HepG2 (cell line): ENCODE results near the gene DOCK10. TPM values are rescaled to one million over a fixed set of nuclear protein-coding genes. Genes with fewer than 3 reads are reported as not detected.

ENCODE experiments used
- ATAC-seq: fragments of 200-7000 bp; cut with Tn5 transposase; 3 replicates; pipeline ENCODE4 v1.9.1; 2020; ENCODE audit warnings: mild to moderate bottlenecking, moderate library complexity
- BruUV-seq: library from RNA; stranded (reverse); fragments of 400-500 nt; replicated peaks from 2 replicates; lab custom pipeline; 2021; lab: Mats Ljungman, UMichigan
- CTCF ChIA-PET: fragments of 300-600 bp; formaldehyde crosslinking; extraction: SDS; loops from one replicate; lab custom pipeline; 2021; ENCODE audit warnings: low total read pairs, inconsistent platforms, low intra/inter-chr PET ratio; lab: Yijun Ruan, JAX
- POLR2A ChIA-PET: fragments of 350-600 bp; sonication (Branson Sonifier 250); formaldehyde crosslinking; loops from one replicate; lab custom pipeline; 2020; ENCODE audit warnings: antibody characterized with exemption, inconsistent platforms; lab: Yijun Ruan, JAX
- DNase-seq: peaks from one replicate; pipeline ENCODE4 v3.0.0-alpha.2; 2015; ENCODE audit warnings: low spot score
- FAIRE-seq: peaks from 3 replicates; lab custom pipeline; 2011; peaks lifted over from hg19 to GRCh38; lab: Jason Lieb, UNC
- H2AFZ ChIP-seq: one replicate; pipeline ENCODE4 v1.6.1; 2011; ENCODE audit warnings: low read length, inconsistent platforms
- H3K27ac ChIP-seq: fragments of 300-600 bp; 3 replicates; pipeline ENCODE4 v1.8.0; 2011; ENCODE audit warnings: mixed run types, mild to moderate bottlenecking, mixed read lengths, low read length, inconsistent platforms; ENCODE audit not compliant: insufficient read depth; ENCODE audit errors: extremely low read length
- H3K27me3 ChIP-seq, 2 experiments: fragments of 200-600 bp in 1 of 2; 2 replicates in 1 of 2; 3 replicates in 1 of 2; pipeline versions ENCODE4 v1.6.0 to v1.8.0; 2011; ENCODE audit warnings: low read length in 2 of 2, mild to moderate bottlenecking in 2 of 2, moderate library complexity in 2 of 2, inconsistent platforms in 1 of 2; ENCODE audit not compliant: insufficient read depth in 2 of 2, control insufficient read depth in 1 of 2
- H3K36me3 ChIP-seq, 2 experiments: fragments of 200-600 bp in 1 of 2; replicated peaks in 1 of 2; 2 replicates in 1 of 2; 3 replicates in 1 of 2; pipeline versions ENCODE4 v1.5.1 to v1.8.0; 2011; ENCODE audit warnings: low read length in 2 of 2, inconsistent platforms in 1 of 2; ENCODE audit not compliant: insufficient read depth in 2 of 2, control insufficient read depth in 1 of 2
- H3K4me1 ChIP-seq: 2 replicates; pipeline ENCODE4 v1.5.1; 2012; ENCODE audit warnings: low read length, inconsistent platforms; ENCODE audit not compliant: insufficient read depth
- H3K4me2 ChIP-seq: 2 replicates; pipeline ENCODE4 v1.6.0; 2011; ENCODE audit warnings: low read depth, low read length, inconsistent platforms
- H3K4me3 ChIP-seq, 3 experiments: fragments of 200-600 bp in 1 of 3; sonication (generic), shearing (Covaris generic) in 1 of 3; replicated peaks in 1 of 3; 2 replicates each; pipeline ENCODE4 v1.5.1; 2011 to 2016; ENCODE audit warnings: low read length in 3 of 3, inconsistent platforms in 2 of 3, low read depth in 2 of 3, mild to moderate bottlenecking in 2 of 3, control low read depth in 1 of 3, mixed read lengths in 1 of 3; ENCODE audit not compliant: insufficient read depth in 1 of 3
- H3K79me2 ChIP-seq: one replicate; pipeline ENCODE4 v1.6.1; 2011; ENCODE audit warnings: low read length, inconsistent platforms; ENCODE audit not compliant: insufficient read depth
- H3K9ac ChIP-seq: 2 replicates; pipeline ENCODE4 v1.6.0; 2011; ENCODE audit warnings: mild to moderate bottlenecking, low read depth, low read length, inconsistent platforms; ENCODE audit not compliant: insufficient read depth
- H3K9me3 ChIP-seq: 2 replicates; pipeline ENCODE4 v1.5.1; 2012; ENCODE audit warnings: mild to moderate bottlenecking, low read length
- H4K20me1 ChIP-seq: 2 replicates; pipeline ENCODE4 v1.6.0; 2011; ENCODE audit warnings: inconsistent platforms, mild to moderate bottlenecking, low read length, moderate library complexity; ENCODE audit not compliant: insufficient read depth
- FLYWCH1 ChIP-seq: sonication (generic); formaldehyde crosslinking; IDR thresholded peaks from 2 replicates; pipeline ENCODE4 v1.8.1; 2023; ENCODE audit warnings: mild to moderate bottlenecking, missing genetic modification reagents
- GATAD2A ChIP-seq: IDR thresholded peaks from 2 replicates; pipeline ENCODE4 v1.6.1; 2016
- GFI1 ChIP-seq: sonication (generic); formaldehyde crosslinking; IDR thresholded peaks from 2 replicates; pipeline ENCODE4 v1.5.0; 2020; ENCODE audit warnings: missing genetic modification reagents, mild to moderate bottlenecking, borderline replicate concordance
- HNF4G ChIP-seq, 2 experiments: sonication (generic) in 1 of 2; formaldehyde crosslinking in 1 of 2; IDR thresholded peaks; 2 replicates each; pipeline versions ENCODE4 v1.4.0 to v1.6.1; 2011 to 2020; ENCODE audit warnings: borderline replicate concordance in 2 of 2, low read depth in 2 of 2, mild to moderate bottlenecking in 2 of 2, low read length in 1 of 2, missing genetic modification reagents in 1 of 2, moderate library complexity in 1 of 2
- HNRNPH1 ChIP-seq: fragments of 200-400 bp; formaldehyde crosslinking; optimal IDR thresholded peaks from 2 replicates; pipeline ENCODE3; 2017; ENCODE audit warnings: mild to moderate bottlenecking, low read depth, low read length
- MIER3 ChIP-seq: IDR thresholded peaks from 2 replicates; pipeline ENCODE4 v1.6.1; 2016; ENCODE audit warnings: missing compliant biosample characterization, borderline replicate concordance
- NPAS2 ChIP-seq: sonication (generic); formaldehyde crosslinking; IDR thresholded peaks from 2 replicates; pipeline ENCODE4 v1.8.0; 2022; ENCODE audit warnings: mild to moderate bottlenecking, missing genetic modification reagents, borderline replicate concordance
- NR2F6 ChIP-seq, 2 experiments: IDR thresholded peaks; 2 replicates each; pipeline ENCODE4 v1.6.1; 2016; ENCODE audit warnings: antibody characterized with exemption in 1 of 2, mild to moderate bottlenecking in 1 of 2
- PPARG ChIP-seq: conservative IDR thresholded peaks from 2 replicates; pipeline ENCODE4 v1.6.1; 2016; ENCODE audit warnings: missing biosample characterization, missing genetic modification reagents
- SOX6 ChIP-seq, 2 experiments: fragments of 450-650 bp in 1 of 2; sonication (generic) in 1 of 2; formaldehyde crosslinking in 1 of 2; IDR thresholded peaks; 2 replicates each; pipeline versions ENCODE4 v1.4.0 to v1.6.1; 2017 to 2020; ENCODE audit warnings: antibody characterized with exemption in 1 of 2, mild to moderate bottlenecking in 1 of 2, missing genetic modification reagents in 1 of 2
- TAF15 ChIP-seq: fragments of 200-400 bp; formaldehyde crosslinking; IDR thresholded peaks from one replicate; pipeline ENCODE4 v1.6.1; 2018; ENCODE audit warnings: mild to moderate bottlenecking, low read depth, low read length; ENCODE audit not compliant: poor library complexity, severe bottlenecking
- TBX2 ChIP-seq: sonication (generic); formaldehyde crosslinking; IDR thresholded peaks from 2 replicates; pipeline ENCODE4 v1.5.0; 2020; ENCODE audit warnings: missing genetic modification reagents, mild to moderate bottlenecking, borderline replicate concordance
- TCF12 ChIP-seq, 2 experiments: fragments of 450-650 bp in 1 of 2; sonication (generic) in 1 of 2; formaldehyde crosslinking in 1 of 2; IDR thresholded peaks; 2 replicates each; pipeline versions ENCODE4 v1.6.1 to v1.8.0; 2017 to 2022; ENCODE audit warnings: antibody characterized with exemption in 1 of 2, mild to moderate bottlenecking in 1 of 2, missing genetic modification reagents in 1 of 2, moderate library complexity in 1 of 2
- TSC22D2 ChIP-seq: sonication (generic); formaldehyde crosslinking; IDR thresholded peaks from 2 replicates; pipeline ENCODE4 v1.5.1; 2020; ENCODE audit warnings: missing genetic modification reagents, mild to moderate bottlenecking, borderline replicate concordance
- ZFY ChIP-seq: sonication (generic); formaldehyde crosslinking; IDR thresholded peaks from 2 replicates; pipeline ENCODE4 v1.4.0; 2020; ENCODE audit warnings: missing genetic modification reagents
- ZNF253 ChIP-seq: sonication (generic); formaldehyde crosslinking; IDR thresholded peaks from 2 replicates; pipeline ENCODE4 v1.8.0; 2022; ENCODE audit warnings: mild to moderate bottlenecking, missing genetic modification reagents, borderline replicate concordance
- ZNF773 ChIP-seq: sonication (generic); formaldehyde crosslinking; IDR thresholded peaks from 2 replicates; pipeline ENCODE4 v1.4.0; 2020; ENCODE audit warnings: missing genetic modification reagents, borderline replicate concordance
- whole genome bisulfite sequencing: methylation state at CpG from one replicate; pipeline ENCODE4 v1.1.6; 2017; ENCODE audit warnings: low lambda C conversion rate; 5-methylcytosine and 5-hydroxymethylcytosine counted together
- in situ Hi-C: cut with HindIII; loops from 2 replicates; pipeline ENCODE4 v1.10.0; 2017; ENCODE audit warnings: low pct_unique_long_range_greater_than_20kb; ENCODE audit not compliant: extremely low pct_ligation_motif_present
- intact Hi-C: fragments of 100-400 bp; cut with micrococcal nuclease; formaldehyde crosslinking; loops from one replicate; pipeline ENCODE4 v1.10.0; 2022; ENCODE audit not compliant: unreplicated experiment
- polyA plus RNA-seq, 8 experiments: library from polyadenylated mRNA; depleted of rRNA in 3 of 8; stranded (reverse) in 7 of 8; unstranded in 1 of 8; fragments of >200 nt; fragmentation: Illumina TruSeq in 4 of 8; extraction: Trizol in 4 of 8; gene quantifications; 2 replicates each; pipeline versions ENCODE4 v1.2.1 to v1.2.3, GENCODE V29; 2011 to 2016; ENCODE audit warnings: low read depth in 4 of 8, missing spikeins in 1 of 8, mixed read lengths in 1 of 8; ENCODE audit not compliant: insufficient read depth in 1 of 8
- total RNA-seq, 5 experiments: library from RNA; depleted of rRNA; stranded (reverse); fragments of >200 nt; fragmentation: Illumina TruSeq; extraction: Trizol; gene quantifications; 2 replicates each; pipeline ENCODE4 v1.2.3, GENCODE V29; 2016; ENCODE audit warnings: low read depth in 1 of 5
- TF ChIP-seq, protein P1 (sequence below): sonication (generic); formaldehyde crosslinking; conservative IDR thresholded peaks from 2 replicates; pipeline ENCODE4 v1.8.0; 2022; ENCODE audit warnings: low read depth, missing genetic modification reagents
- TF ChIP-seq, protein P2 (sequence below): sonication (generic); formaldehyde crosslinking; IDR thresholded peaks from 2 replicates; pipeline ENCODE4 v1.5.1; 2020; ENCODE audit warnings: missing genetic modification reagents, mild to moderate bottlenecking, borderline replicate concordance
- TF ChIP-seq, protein P3 (sequence below): sonication (generic); IDR thresholded peaks from 2 replicates; pipeline ENCODE4 v1.6.1; 2016; ENCODE audit warnings: low read depth, borderline replicate concordance

Gene DOCK10
- total and polyA plus RNA-seq, 2 of the 13 experiments (the other 11 are each of a cell fraction or from before 2014, with no cell fraction given) = not detected

DNA sequence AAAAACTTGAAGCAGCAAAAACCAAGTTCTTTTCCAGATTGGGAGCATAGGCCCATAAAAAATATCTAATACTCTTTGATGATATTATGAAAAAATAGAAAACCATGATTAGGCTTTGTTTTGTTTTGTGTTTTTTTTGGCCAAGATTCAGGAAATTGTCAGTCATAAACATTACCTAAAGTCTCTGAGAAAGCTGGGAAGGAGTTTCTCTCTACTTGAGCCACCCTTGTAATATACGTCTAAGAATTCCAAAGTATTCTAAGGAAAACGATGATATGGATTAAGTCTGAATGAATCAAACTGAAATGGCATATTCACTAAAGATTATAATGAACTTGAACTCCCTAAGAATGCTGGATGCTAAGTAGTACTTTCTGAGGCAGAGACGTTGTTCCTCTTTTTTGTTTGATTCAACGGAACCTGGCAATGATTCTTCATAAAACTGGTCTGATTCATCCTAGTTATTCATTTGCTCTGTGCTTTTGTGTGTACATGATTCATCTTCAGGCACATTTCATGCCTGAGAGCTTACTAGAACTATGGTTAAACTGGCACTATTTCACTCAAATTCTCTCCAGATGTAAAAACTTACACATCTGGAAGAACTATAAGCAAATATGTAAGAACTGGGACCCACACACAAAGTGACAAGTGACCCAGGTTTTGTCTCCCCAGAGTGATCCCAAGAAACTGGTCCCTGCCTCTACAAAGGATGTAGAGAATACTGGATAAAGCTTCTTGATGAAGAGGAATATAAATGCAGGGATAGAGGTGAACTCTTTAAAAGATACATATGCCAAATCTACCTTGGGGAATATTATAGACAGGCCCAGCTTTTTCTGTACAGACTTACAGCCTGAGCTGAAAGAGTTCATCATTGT is 159.7 kb downstream of the DOCK10 start:
- 4% methylated on average over 4 of the region's 4 CpGs for WGBS
- no peak for ATAC-seq
- Histone ChIP-seq H3K4me2 (no peak overlapping the region), H3K79me2 (no peaks in the 10 kb centered on the region), H3K27ac (no peak overlapping the region), H3K4me1 (no peaks in the 10 kb centered on the region), H3K9ac (no peak overlapping the region), H3K27me3 (no peaks in the 10 kb centered on the region), H3K36me3 (no peaks in the 10 kb centered on the region), H3K4me3 (no peak overlapping the region), H4K20me1 (no peaks in the 10 kb centered on the region), H3K9me3 (no peaks in the 10 kb centered on the region), H2AFZ (no peak overlapping the region)
- BruUV-seq = no TSS peak
- no peak for TF ChIP-seq SOX6 (IDR thresholded peaks at IDR 0.05)
- TF ChIP-seq SOX6 (CRISPR knock-in tag; IDR thresholded peaks at IDR 0.05) = no peak
- no peak for TF ChIP-seq NPAS2
- no peak for TF ChIP-seq GFI1 (CRISPR knock-in tag)
- no peak for TF ChIP-seq GATAD2A (CRISPR knock-in tag)
- TF ChIP-seq HNF4G (IDR thresholded peaks at IDR 0.05; ENCODE audit: borderline replicate concordance, low read depth, low read length) = no peak
- no peak for TF ChIP-seq HNF4G (CRISPR knock-in tag; IDR thresholded peaks at IDR 0.05; ENCODE audit: borderline replicate concordance, low read depth)
- no peak for TF ChIP-seq TSC22D2
- TF ChIP-seq PPARG (CRISPR knock-in tag) = no peak
- no peak for TF ChIP-seq MIER3
- TF ChIP-seq FLYWCH1 = no peak
- TF ChIP-seq ZNF773 (CRISPR knock-in tag) = no peak
- no peak for TF ChIP-seq ZNF253 (CRISPR knock-in tag)
- TF ChIP-seq NR2F6 (IDR thresholded peaks at IDR 0.05) = no peak
- no peak for TF ChIP-seq NR2F6 (CRISPR knock-in tag; IDR thresholded peaks at IDR 0.05)
- TF ChIP-seq TBX2 = no peak
- no peak for TF ChIP-seq ZFY (CRISPR knock-in tag)
- TF ChIP-seq HNRNPH1 = no peak
- no peak for TF ChIP-seq TCF12 (IDR thresholded peaks at IDR 0.05)
- TF ChIP-seq TCF12 (CRISPR knock-in tag; IDR thresholded peaks at IDR 0.05) = no peak
- TF ChIP-seq, protein P1, sequence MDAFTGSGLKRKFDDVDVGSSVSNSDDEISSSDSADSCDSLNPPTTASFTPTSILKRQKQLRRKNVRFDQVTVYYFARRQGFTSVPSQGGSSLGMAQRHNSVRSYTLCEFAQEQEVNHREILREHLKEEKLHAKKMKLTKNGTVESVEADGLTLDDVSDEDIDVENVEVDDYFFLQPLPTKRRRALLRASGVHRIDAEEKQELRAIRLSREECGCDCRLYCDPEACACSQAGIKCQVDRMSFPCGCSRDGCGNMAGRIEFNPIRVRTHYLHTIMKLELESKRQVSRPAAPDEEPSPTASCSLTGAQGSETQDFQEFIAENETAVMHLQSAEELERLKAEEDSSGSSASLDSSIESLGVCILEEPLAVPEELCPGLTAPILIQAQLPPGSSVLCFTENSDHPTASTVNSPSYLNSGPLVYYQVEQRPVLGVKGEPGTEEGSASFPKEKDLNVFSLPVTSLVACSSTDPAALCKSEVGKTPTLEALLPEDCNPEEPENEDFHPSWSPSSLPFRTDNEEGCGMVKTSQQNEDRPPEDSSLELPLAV = no peak
- TF ChIP-seq, protein P2, sequence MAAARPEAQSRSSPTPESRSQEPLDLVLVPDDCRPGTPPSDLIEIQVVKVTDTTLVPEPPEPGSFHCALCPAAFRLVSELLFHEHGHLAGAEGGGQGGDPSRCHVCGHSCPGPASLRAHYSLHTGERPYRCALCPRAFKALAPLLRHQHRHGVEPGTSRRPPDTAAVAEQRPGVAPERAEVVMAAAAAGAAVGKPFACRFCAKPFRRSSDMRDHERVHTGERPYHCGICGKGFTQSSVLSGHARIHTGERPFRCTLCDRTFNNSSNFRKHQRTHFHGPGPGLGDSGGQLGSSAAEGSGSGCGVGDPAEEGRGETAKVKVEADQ (CRISPR knock-in tag) = no peak
- TF ChIP-seq, protein P3, sequence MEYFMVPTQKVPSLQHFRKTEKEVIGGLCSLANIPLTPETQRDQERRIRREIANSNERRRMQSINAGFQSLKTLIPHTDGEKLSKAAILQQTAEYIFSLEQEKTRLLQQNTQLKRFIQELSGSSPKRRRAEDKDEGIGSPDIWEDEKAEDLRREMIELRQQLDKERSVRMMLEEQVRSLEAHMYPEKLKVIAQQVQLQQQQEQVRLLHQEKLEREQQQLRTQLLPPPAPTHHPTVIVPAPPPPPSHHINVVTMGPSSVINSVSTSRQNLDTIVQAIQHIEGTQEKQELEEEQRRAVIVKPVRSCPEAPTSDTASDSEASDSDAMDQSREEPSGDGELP = no peak
- no peak for TF ChIP-seq TAF15
- POLR2A ChIA-PET = no interaction called here
- intact Hi-C loops = no loop called here
- DNase-seq = no peak
- FAIRE-seq = no peak
- in situ Hi-C loops = no loop called here
- CTCF ChIA-PET = no interaction called here
